IMR-90 (cell line): ENCODE measurements around the gene PHACTR2. TPM values are rescaled to one million over a fixed set of nuclear protein-coding genes. Genes with fewer than 3 reads are reported as not detected.

Experiments
- ATAC-seq: fragments of 200-7000 bp; cut with Tn5 transposase; 2 replicates; pipeline ENCODE4 v1.9.1; 2020; ENCODE audit warnings: low read depth, mild to moderate bottlenecking, moderate library complexity
- BruUV-seq: library from RNA; stranded (reverse); fragments of 400-500 nt; replicated peaks from 2 replicates; lab custom pipeline; 2021; lab: Mats Ljungman, UMichigan
- CTCF ChIA-PET: fragments of 300-600 bp; formaldehyde crosslinking; extraction: SDS; loops from one replicate; lab custom pipeline; 2021; ENCODE audit warnings: antibody characterized with exemption; lab: Yijun Ruan, JAX
- POLR2A ChIA-PET: fragments of 300-600 bp; sonication (Branson Sonifier 250); formaldehyde crosslinking; loops from one replicate; lab custom pipeline; 2022; ENCODE audit warnings: antibody characterized with exemption; ENCODE audit not compliant: unreplicated experiment; lab: Charles Lee
- DNase-seq: peaks from one replicate; pipeline ENCODE4 v3.0.0; 2013
- H2AFZ ChIP-seq: replicated peaks from 2 replicates; pipeline ENCODE3; 2013; ENCODE audit warnings: low read length, mild to moderate bottlenecking; ENCODE audit not compliant: poor library complexity
- H2AK5ac ChIP-seq: 2 replicates; pipeline ENCODE4 v1.6.1; 2013; ENCODE audit warnings: low read depth, low read length, inconsistent platforms
- H2AK9ac ChIP-seq: replicated peaks from 2 replicates; pipeline ENCODE3; 2013; ENCODE audit warnings: mild to moderate bottlenecking, low read depth, low read length, moderate library complexity; ENCODE audit not compliant: poor library complexity
- H2BK120ac ChIP-seq: 2 replicates; pipeline ENCODE4 v1.6.1; 2013; ENCODE audit warnings: low read depth, low read length, inconsistent platforms
- H2BK15ac ChIP-seq: 3 replicates; pipeline ENCODE4 v1.6.1; 2013; ENCODE audit warnings: low read depth, low read length, inconsistent platforms
- H2BK20ac ChIP-seq: 2 replicates; pipeline ENCODE4 v1.6.1; 2013; ENCODE audit warnings: low read depth, mild to moderate bottlenecking, inconsistent platforms, low read length, moderate library complexity
- H2BK5ac ChIP-seq: 2 replicates; pipeline ENCODE4 v1.6.1; 2013; ENCODE audit warnings: mild to moderate bottlenecking, low read depth, low read length, inconsistent platforms; ENCODE audit not compliant: poor library complexity, severe bottlenecking
- H3K14ac ChIP-seq: replicated peaks from 2 replicates; pipeline ENCODE4 v1.6.1; 2013; ENCODE audit warnings: low read depth, low read length, inconsistent platforms
- H3K18ac ChIP-seq: 2 replicates; pipeline ENCODE4 v1.6.1; 2013; ENCODE audit warnings: low read depth, low read length, control low read depth
- H3K23ac ChIP-seq: 2 replicates; pipeline ENCODE4 v1.6.1; 2013; ENCODE audit warnings: low read depth, low read length, inconsistent platforms
- H3K27ac ChIP-seq: 2 replicates; pipeline ENCODE4 v1.5.1; 2013; ENCODE audit warnings: mild to moderate bottlenecking, control low read depth, low read length; ENCODE audit not compliant: insufficient read depth
- H3K27me3 ChIP-seq: 2 replicates; pipeline ENCODE4 v1.6.1; 2013; ENCODE audit warnings: low read length; ENCODE audit not compliant: control insufficient read depth, insufficient read depth
- H3K36me3 ChIP-seq: 2 replicates; pipeline ENCODE4 v1.6.1; 2013; ENCODE audit warnings: low read length, mixed read lengths; ENCODE audit not compliant: control insufficient read depth, insufficient read depth
- H3K4ac ChIP-seq: 2 replicates; pipeline ENCODE4 v1.6.1; 2013; ENCODE audit warnings: low read depth, low read length, inconsistent platforms
- H3K4me1 ChIP-seq: 2 replicates; pipeline ENCODE4 v1.6.1; 2013; ENCODE audit warnings: low read length, mixed read lengths; ENCODE audit not compliant: control insufficient read depth, insufficient read depth
- H3K4me2 ChIP-seq: 2 replicates; pipeline ENCODE4 v1.6.1; 2013; ENCODE audit warnings: low read depth, mild to moderate bottlenecking, control low read depth, low read length, moderate library complexity
- H3K4me3 ChIP-seq: 2 replicates; pipeline ENCODE4 v1.5.1; 2013; ENCODE audit warnings: low read depth, mild to moderate bottlenecking, control low read depth, low read length, moderate library complexity; ENCODE audit not compliant: insufficient read depth
- H3K56ac ChIP-seq: 2 replicates; pipeline ENCODE4 v1.6.1; 2013; ENCODE audit warnings: low read length, inconsistent platforms; ENCODE audit not compliant: insufficient read depth; ENCODE audit errors: extremely low read depth
- H3K79me1 ChIP-seq, 2 experiments: 2 replicates each; pipeline ENCODE4 v1.6.1; 2013; ENCODE audit warnings: low read length in 2 of 2, inconsistent platforms in 1 of 2, low read depth in 1 of 2
- H3K9ac ChIP-seq: 2 replicates; pipeline ENCODE4 v1.6.1; 2013; ENCODE audit warnings: low read depth, low read length, control low read depth
- H3K9me1 ChIP-seq: 2 replicates; pipeline ENCODE4 v1.6.1; 2013; ENCODE audit warnings: low read length, inconsistent platforms; ENCODE audit not compliant: insufficient read depth
- H3K9me3 ChIP-seq: 2 replicates; pipeline ENCODE4 v1.6.1; 2013; ENCODE audit warnings: low read length; ENCODE audit not compliant: control insufficient read depth, insufficient read depth
- H4K20me1 ChIP-seq: 2 replicates; pipeline ENCODE4 v1.6.1; 2013; ENCODE audit warnings: low read length, inconsistent platforms; ENCODE audit not compliant: insufficient read depth
- H4K5ac ChIP-seq: 2 replicates; pipeline ENCODE4 v1.6.1; 2013; ENCODE audit warnings: mild to moderate bottlenecking, low read depth, low read length, control low read depth
- H4K8ac ChIP-seq, 2 experiments: 2 replicates each; pipeline ENCODE4 v1.6.1; 2013; ENCODE audit warnings: low read depth in 2 of 2, low read length in 2 of 2, control low read depth in 1 of 2, inconsistent platforms in 1 of 2
- H4K91ac ChIP-seq: 2 replicates; pipeline ENCODE4 v1.6.1; 2013; ENCODE audit warnings: low read depth, low read length, inconsistent platforms; ENCODE audit not compliant: insufficient read depth
- RFX5 ChIP-seq: IDR thresholded peaks from 2 replicates; pipeline ENCODE4 v1.8.0; 2012; ENCODE audit warnings: low read depth, mild to moderate bottlenecking, low read length, moderate library complexity
- USF2 ChIP-seq: fragments of 150-350 bp; IDR thresholded peaks from 2 replicates; pipeline ENCODE4 v1.6.1; 2017; ENCODE audit warnings: mild to moderate bottlenecking, antibody characterized with exemption, low read length, low read depth
- WGBS, 2 experiments: methylation state at CpG; one replicate each; pipeline versions ENCODE4 v1.1.5 to v1.1.7; 2013; ENCODE audit warnings: missing lambda C conversion rate in 2 of 2; ENCODE audit not compliant: insufficient read length in 1 of 2; ENCODE audit errors: extremely low coverage in 2 of 2; 5-methylcytosine and 5-hydroxymethylcytosine counted together
- dilution Hi-C: fragments of 300-500 bp; cut with HindIII; formaldehyde crosslinking; loops from one replicate; pipeline ENCODE4 v1.14.3; 2018; ENCODE audit warnings: low sequenced_read_pairs; ENCODE audit not compliant: unreplicated experiment
- in situ Hi-C: fragments of 300-500 bp; cut with MboI; formaldehyde crosslinking; loops from 3 replicates; pipeline ENCODE4 v1.14.3; 2019; ENCODE audit warnings: low sequenced_read_pairs, inconsistent platforms, mixed read lengths
- intact Hi-C: fragments of 100-400 bp; cut with micrococcal nuclease; formaldehyde crosslinking; loops from 2 replicates; pipeline ENCODE4 v1.10.0; 2022
- polyA plus RNA-seq, 3 experiments: library from polyadenylated mRNA; depleted of rRNA; stranded (reverse); fragments of >200 nt; gene quantifications; 2 replicates each; pipeline ENCODE4 v1.2.3, GENCODE V29; 2012; ENCODE audit warnings: low replicate concordance in 1 of 3
- total RNA-seq: library from RNA; depleted of rRNA; stranded (reverse); fragments of >200 nt; gene quantifications from 2 replicates; pipeline ENCODE4 v1.2.3, GENCODE V29; 2012

PHACTR2 gene
- total and polyA plus RNA-seq, 2 of the 4 experiments (the other 2 are of a cell fraction): 14.5 to 74.2 TPM

- H3K9me3 ChIP-seq: no peaks in the 10 kb centered on the region; the same call in 1 of the 2 replicates
- H4K91ac ChIP-seq: no peak overlapping the region
- no peak overlapping the region for H2BK120ac ChIP-seq
- no CpG with 5 or more reads among the region's 3 CpGs for WGBS, 2 experiments
- no peak overlapping the region for H2AK9ac ChIP-seq
- no peak overlapping the region for H3K4me3 ChIP-seq
- no peak overlapping the region for H3K27ac ChIP-seq
- no peaks in the 10 kb centered on the region for H3K27me3 ChIP-seq
- H3K9ac ChIP-seq: no peak overlapping the region
- H3K4me1 ChIP-seq: peaks cover 3% of the 10 kb centered on the region
- H3K4ac ChIP-seq: no peak overlapping the region
- intact Hi-C loops: no loop called here
- ChIA-PET CTCF (interaction anchor here (0.6 kb wide), 1 partner anchor 1558 kb away, joined by 3 read pairs; no protein-coding TSS in a partner anchor), POLR2A (no interaction called here)
- no peak overlapping the region for H2BK5ac ChIP-seq
- H2BK15ac ChIP-seq: no peak overlapping the region
- dilution Hi-C loops: no loop called here
- H3K4me2 ChIP-seq: no peak overlapping the region
- no peak overlapping the region for H4K8ac ChIP-seq
- no peak for ATAC-seq
- no peak overlapping the region for H2AFZ ChIP-seq
- no peak overlapping the region for H3K14ac ChIP-seq
- BruUV-seq: no TSS peak
- no peak overlapping the region for H3K18ac ChIP-seq
- in situ Hi-C loops: no loop called here
- H4K5ac ChIP-seq: no peak overlapping the region
- peaks cover 3% of the 10 kb centered on the region for H3K9me1 ChIP-seq
- no peak for DNase-seq
- TF ChIP-seq USF2: no peak
- no peak for TF ChIP-seq RFX5
- 0 out of 2 replicates have a peak, but pooled peaks cover 2% of the 10 kb centered on the region for H3K36me3 ChIP-seq
- H3K23ac ChIP-seq: no peak overlapping the region
- no peak overlapping the region for H2AK5ac ChIP-seq
- H2BK20ac ChIP-seq: no peak overlapping the region
- no peak overlapping the region for H3K56ac ChIP-seq
- peaks cover 5% of the 10 kb centered on the region for H4K20me1 ChIP-seq
- H3K79me1 ChIP-seq: peaks cover 12 to 53% of the 10 kb centered on the region in 2 experiments
These were observed 5.0 kb downstream of the PHACTR2 start for GRCh38 chr6:143682805-143683204.
